Measurements from ENCODE around the gene DHX16. TPM values are rescaled to one million over a fixed set of nuclear protein-coding genes. Genes with fewer than 3 reads are reported as not detected.

The DHX16 gene
- total and polyA plus RNA-seq, 2 experiments from 2014 or later: 23.6 to 30.6 TPM

GRCh38 chr6:30618270-30618797 is 54.5 kb downstream of the DHX16 start:
- peak overlapping the region; percentile 99 for H3K4me3 ChIP-seq
- H3K4me1 ChIP-seq (ENCODE audit: insufficient read depth): peaks cover 24% of the 10 kb centered on the region
- peak; percentile 63 for DNase-seq
- peaks cover 70% of the 10 kb centered on the region for H3K79me2 ChIP-seq (ENCODE audit: insufficient read depth)
- peaks cover 40% of the 10 kb centered on the region for H3F3A ChIP-seq (ENCODE audit: insufficient read depth)
- no peaks in the 10 kb centered on the region for H3K9me3 ChIP-seq (ENCODE audit: low read depth)
- H3K9me2 ChIP-seq (ENCODE audit: insufficient read depth): no peaks in the 10 kb centered on the region
- peak overlapping the region; percentile 88 for H2AFZ ChIP-seq
- H3K27me3 ChIP-seq (replicated peaks; ENCODE audit: insufficient read depth): no peaks in the 10 kb centered on the region
- peak overlapping the region; percentile 98 for H3K27ac ChIP-seq
- WGBS, 2 experiments (ENCODE audit: low coverage in 1 of 2, low lambda C conversion rate in 2 of 2, missing lambda C conversion rate in 2 of 2): 12 to 15% methylated on average over 8 of the region's 8 CpGs
- peak overlapping the region; percentile 91 for H3K4me2 ChIP-seq (ENCODE audit: unreplicated experiment)
- H4K20me1 ChIP-seq (ENCODE audit: insufficient read depth): no peaks in the 10 kb centered on the region
- peaks cover 36% of the 10 kb centered on the region for H3K36me3 ChIP-seq (ENCODE audit: low read depth)
- peak overlapping the region; percentile 100 for H3K9ac ChIP-seq
- in situ Hi-C loops (cut with MboI): no loop called here
- no peak for TF ChIP-seq EZH2 (IDR thresholded peaks at IDR 0.05; ENCODE audit: insufficient read depth, poor library complexity, severe bottlenecking)
- no peak for TF ChIP-seq EZH2phosphoT487 (IDR thresholded peaks at IDR 0.05; ENCODE audit: insufficient read depth, low read depth)

GRCh38 chr6:30617565-30618269 is 55.1 kb downstream of the DHX16 start, which contains the start of gene MRPS18B:
Gene MRPS18B (plus strand): TSS chr6:30617840. CDS start chr6:30617866, 26 bp downstream.
- in situ Hi-C loops (cut with MboI): no loop called here
- Histone ChIP-seq H2AFZ (peak within 1 kb of the TSS; percentile 88), H3K4me2 (ENCODE audit: unreplicated experiment) (peak within 1 kb of the TSS; percentile 95), H3K4me3 (peak within 1 kb of the TSS; percentile 99), H3K9me2 (ENCODE audit: insufficient read depth) (no peaks in the 10 kb centered on the region), H3F3A (ENCODE audit: insufficient read depth) (peaks cover 41% of the 10 kb centered on the region), H3K9ac (peak within 1 kb of the TSS; percentile 100), H3K9me3 (ENCODE audit: low read depth) (no peaks in the 10 kb centered on the region), H3K27ac (peak within 1 kb of the TSS; percentile 98), H3K36me3 (ENCODE audit: low read depth) (peaks cover 30% of the 10 kb centered on the region), H3K27me3 (replicated peaks; ENCODE audit: insufficient read depth) (no peaks in the 10 kb centered on the region), H3K79me2 (ENCODE audit: insufficient read depth) (peaks cover 66% of the 10 kb centered on the region), H3K4me1 (ENCODE audit: insufficient read depth) (peaks cover 30% of the 10 kb centered on the region), H4K20me1 (ENCODE audit: insufficient read depth) (no peaks in the 10 kb centered on the region)
- no peak for TF ChIP-seq EZH2phosphoT487 (IDR thresholded peaks at IDR 0.05; ENCODE audit: insufficient read depth, low read depth)
- no peak for TF ChIP-seq EZH2 (IDR thresholded peaks at IDR 0.05; ENCODE audit: insufficient read depth, poor library complexity, severe bottlenecking)
- DNase-seq: peak; percentile 99
- WGBS, 2 experiments (ENCODE audit: low coverage in 1 of 2, low lambda C conversion rate in 2 of 2, missing lambda C conversion rate in 2 of 2): 1% methylated on average over 34 of the region's 34 CpGs

GRCh38 chr6:30616811-30617564 is 55.8 kb downstream of the DHX16 start, which contains the start of gene PPP1R10:
Gene PPP1R10 (minus strand): TSS chr6:30617243. CDS start chr6:30609944, 7,299 bp downstream.
- 0% methylated on average over 40 of the region's 40 CpGs for WGBS, 2 experiments (ENCODE audit: low coverage in 1 of 2, low lambda C conversion rate in 2 of 2, missing lambda C conversion rate in 2 of 2)
- Histone ChIP-seq H3K9me3 (ENCODE audit: low read depth) (no peaks in the 10 kb centered on the region), H3K4me2 (ENCODE audit: unreplicated experiment) (peak within 1 kb of the TSS; percentile 95), H3K9ac (peak within 1 kb of the TSS; percentile 100), H3K27me3 (replicated peaks; ENCODE audit: insufficient read depth) (no peaks in the 10 kb centered on the region), H3K9me2 (ENCODE audit: insufficient read depth) (no peaks in the 10 kb centered on the region), H3F3A (ENCODE audit: insufficient read depth) (peaks cover 46% of the 10 kb centered on the region), H3K79me2 (ENCODE audit: insufficient read depth) (peaks cover 69% of the 10 kb centered on the region), H3K4me3 (peak within 1 kb of the TSS; percentile 99), H2AFZ (peak within 1 kb of the TSS; percentile 88), H3K27ac (peak within 1 kb of the TSS; percentile 98), H3K4me1 (ENCODE audit: insufficient read depth) (peaks cover 32% of the 10 kb centered on the region), H4K20me1 (ENCODE audit: insufficient read depth) (no peaks in the 10 kb centered on the region), H3K36me3 (ENCODE audit: low read depth) (peaks cover 29% of the 10 kb centered on the region)
- in situ Hi-C loops (cut with MboI): no loop called here
- DNase-seq: peak; percentile 100
- TF ChIP-seq EZH2phosphoT487 (IDR thresholded peaks at IDR 0.05; ENCODE audit: insufficient read depth, low read depth): no peak
- TF ChIP-seq EZH2 (IDR thresholded peaks at IDR 0.05; ENCODE audit: insufficient read depth, poor library complexity, severe bottlenecking): no peak
